Germinal center (tissue), 1 donor: ENCODE measurements around the gene GSTM3.

Experiments
- DNase-seq: peaks from one replicate; pipeline ENCODE4 v3.0.0; 2012; ENCODE audit warnings: mixed read lengths, low spot score

GSTM3 gene

GRCh38 chr1:109740615-109741373 is at the start of gene GSTM3:
Gene GSTM3, minus strand, starts transcription at chr1:109741038. Its CDS starts 751 bp downstream, at chr1:109740287.
- no peak for DNase-seq

GRCh38 chr1:109790329-109790728 is 49.5 kb upstream of the GSTM3 start:
- DNase-seq = no peak

- DNase-seq = no peak
Observed at GRCh38 chr1:109789551-109790180, 48.8 kb upstream of the GSTM3 start.

GRCh38 chr1:109788695-109789521 is 48.1 kb upstream of the GSTM3 start:
- DNase-seq = no peak

- DNase-seq = no peak
Observed at GRCh38 chr1:109787845-109788601, 47.2 kb upstream of the GSTM3 start.

- DNase-seq = no peak
Observed at GRCh38 chr1:109787211-109787844, 46.5 kb upstream of the GSTM3 start.

GRCh38 chr1:109786531-109787021 is 45.7 kb upstream of the GSTM3 start:
- DNase-seq = no peak

GRCh38 chr1:109786112-109786480 is 45.3 kb upstream of the GSTM3 start:
- no peak for DNase-seq

GRCh38 chr1:109785446-109786111 is 44.7 kb upstream of the GSTM3 start:
- no peak for DNase-seq

- no peak for DNase-seq
Observed at GRCh38 chr1:109784551-109785252, 43.9 kb upstream of the GSTM3 start.

GRCh38 chr1:109783436-109783835 is 42.6 kb upstream of the GSTM3 start:
- no peak for DNase-seq

- no peak for DNase-seq
Observed at GRCh38 chr1:109782927-109783326, 42.1 kb upstream of the GSTM3 start.

- DNase-seq = no peak
Observed at GRCh38 chr1:109782514-109782913, 41.7 kb upstream of the GSTM3 start.

GRCh38 chr1:109781806-109782205 is 41.0 kb upstream of the GSTM3 start:
- DNase-seq = no peak

GRCh38 chr1:109780982-109781381 is 40.1 kb upstream of the GSTM3 start:
- DNase-seq = no peak

GRCh38 chr1:109777980-109778625 is 37.3 kb upstream of the GSTM3 start:
- DNase-seq = no peak

GRCh38 chr1:109777436-109777835 is 36.6 kb upstream of the GSTM3 start:
- DNase-seq = no peak

- DNase-seq = peak; percentile 70
Observed at GRCh38 chr1:109776911-109777310, 36.1 kb upstream of the GSTM3 start.

- no peak for DNase-seq
Observed at GRCh38 chr1:109776206-109776835, 35.5 kb upstream of the GSTM3 start.
